ENCODE data around the gene ZNF232.
"Not testable (repeated sequence)": the region's sequence is repeated elsewhere in the genome, so short reads cannot be mapped to it uniquely, and the experiment has no call there.

The ZNF232 gene

GRCh38 chr17:5096731-5097100, 15.0 kb downstream of the ZNF232 start:
- DNase-seq: no peak

- DNase-seq: no peak
Measured at GRCh38 chr17:5092218-5093010, 19.3 kb downstream of the ZNF232 start.

- DNase-seq: no peak
Measured at GRCh38 chr17:5080591-5080990, 31.1 kb downstream of the ZNF232 start.

GRCh38 chr17:5078106-5079028, 33.3 kb downstream of the ZNF232 start, which contains the start of gene ZFP3:
ZFP3 (plus strand) TSS chr17:5078467; CDS start chr17:5091505, 13,038 bp downstream.
- DNase-seq: peak; percentile 85

- no peak for DNase-seq
Measured at GRCh38 chr17:5077781-5078105, 33.9 kb downstream of the ZNF232 start.

- not testable (repeated sequence) for DNase-seq
Measured at GRCh38 chr17:5077275-5077674, 34.4 kb downstream of the ZNF232 start.

- DNase-seq: not testable (repeated sequence)
Measured at GRCh38 chr17:5075472-5075871, 36.2 kb downstream of the ZNF232 start.

- DNase-seq: no peak
Measured at GRCh38 chr17:5069724-5070123, 42.0 kb downstream of the ZNF232 start.

GRCh38 chr17:5068236-5068635, 43.4 kb downstream of the ZNF232 start:
- DNase-seq: no peak

- no peak for DNase-seq
Measured at GRCh38 chr17:5065227-5065744, 46.4 kb downstream of the ZNF232 start.

Measured in stimulated activated CD8-positive, alpha-beta memory T cell treated with anti-CD3 and anti-CD28 coated beads, Interleukin-4, amount 100 ng/mL, for 48 hours (primary cell).